ENCODE results near the gene IL1A.

Gene IL1A

DNA sequence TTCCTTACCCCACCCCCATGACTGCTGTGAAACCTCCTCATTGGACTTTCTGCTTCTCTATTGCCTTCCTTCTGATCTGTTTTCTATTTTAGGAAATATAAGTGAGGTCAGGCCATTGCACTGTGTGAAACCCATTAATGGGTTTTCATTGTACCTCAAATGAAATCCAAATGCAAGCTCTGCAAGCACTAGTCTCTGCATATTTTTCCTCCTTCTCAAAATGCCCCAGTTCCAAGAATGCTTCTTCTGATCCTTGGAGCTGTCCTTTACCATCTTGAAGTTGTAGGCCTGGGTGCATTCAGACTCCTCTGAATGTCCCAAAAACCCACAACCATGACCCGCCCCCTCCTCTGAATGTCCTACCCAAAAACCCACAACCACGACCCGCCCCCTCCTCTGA lies 8.2 kb downstream of the IL1A start:
- Histone ChIP-seq H3K9ac (no peak overlapping the region), H3K36me3 (ENCODE audit: control insufficient read depth, insufficient read depth, low read length) (no peaks in the 10 kb centered on the region), H3K4me2 (ENCODE audit: low read length) (no peak overlapping the region), H3K4me3 (ENCODE audit: low read depth, low read length) (no peak overlapping the region), H3K27me3 (ENCODE audit: control insufficient read depth, insufficient read depth, low read length) (no peaks in the 10 kb centered on the region), H3K27ac (no peak overlapping the region), H3K4me1 (no peaks in the 10 kb centered on the region), H2AFZ (no peak overlapping the region), H3K9me3 (ENCODE audit: control insufficient read depth, low read length) (no peaks in the 10 kb centered on the region), H3K79me2 (no peaks in the 10 kb centered on the region)
- TF ChIP-seq, protein P1, sequence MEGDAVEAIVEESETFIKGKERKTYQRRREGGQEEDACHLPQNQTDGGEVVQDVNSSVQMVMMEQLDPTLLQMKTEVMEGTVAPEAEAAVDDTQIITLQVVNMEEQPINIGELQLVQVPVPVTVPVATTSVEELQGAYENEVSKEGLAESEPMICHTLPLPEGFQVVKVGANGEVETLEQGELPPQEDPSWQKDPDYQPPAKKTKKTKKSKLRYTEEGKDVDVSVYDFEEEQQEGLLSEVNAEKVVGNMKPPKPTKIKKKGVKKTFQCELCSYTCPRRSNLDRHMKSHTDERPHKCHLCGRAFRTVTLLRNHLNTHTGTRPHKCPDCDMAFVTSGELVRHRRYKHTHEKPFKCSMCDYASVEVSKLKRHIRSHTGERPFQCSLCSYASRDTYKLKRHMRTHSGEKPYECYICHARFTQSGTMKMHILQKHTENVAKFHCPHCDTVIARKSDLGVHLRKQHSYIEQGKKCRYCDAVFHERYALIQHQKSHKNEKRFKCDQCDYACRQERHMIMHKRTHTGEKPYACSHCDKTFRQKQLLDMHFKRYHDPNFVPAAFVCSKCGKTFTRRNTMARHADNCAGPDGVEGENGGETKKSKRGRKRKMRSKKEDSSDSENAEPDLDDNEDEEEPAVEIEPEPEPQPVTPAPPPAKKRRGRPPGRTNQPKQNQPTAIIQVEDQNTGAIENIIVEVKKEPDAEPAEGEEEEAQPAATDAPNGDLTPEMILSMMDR (IDR thresholded peaks at IDR 0.05) = no peak

DNA sequence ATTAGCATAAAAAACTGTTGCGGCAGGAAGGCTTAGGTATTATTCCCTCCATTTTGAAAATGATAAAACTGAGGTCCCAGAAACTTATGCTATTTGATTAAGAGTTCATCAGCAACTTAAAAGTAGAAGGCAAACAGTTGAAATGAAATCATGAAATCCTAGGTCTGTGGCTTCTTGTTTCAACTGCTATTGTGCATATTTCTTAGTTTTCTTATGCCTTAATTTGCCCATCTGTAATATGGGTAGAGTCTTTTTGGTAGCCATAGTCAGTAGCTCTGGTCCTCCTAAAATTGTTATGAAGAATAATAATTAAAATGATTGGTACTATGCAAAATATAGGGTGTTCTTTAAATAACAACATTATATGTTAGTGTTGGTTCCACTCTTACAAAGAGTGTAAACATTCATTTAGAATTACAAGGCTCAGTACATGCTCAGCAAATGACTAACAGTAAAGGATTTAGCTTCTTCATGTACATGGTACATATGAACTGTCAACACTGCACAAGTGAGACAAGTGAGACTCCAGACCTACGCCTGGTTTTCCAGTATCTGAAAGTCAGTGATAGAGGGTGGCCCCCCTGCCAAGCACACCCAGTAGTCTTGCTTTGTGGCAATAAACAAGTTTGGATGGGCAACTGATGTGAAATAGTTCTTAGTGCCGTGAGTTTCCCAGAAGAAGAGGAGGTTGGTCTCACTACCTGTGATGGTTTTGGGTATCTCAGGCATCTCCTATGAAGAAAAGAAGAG lies 9.6 kb downstream of the IL1A start:
- H3K9ac ChIP-seq = no peak overlapping the region
- H3K9me3 ChIP-seq (ENCODE audit: control insufficient read depth, low read length) = no peaks in the 10 kb centered on the region
- TF ChIP-seq, protein P1 (IDR thresholded peaks at IDR 0.05) = no peak
- H3K79me2 ChIP-seq = no peaks in the 10 kb centered on the region
- no peaks in the 10 kb centered on the region for H3K27me3 ChIP-seq (ENCODE audit: control insufficient read depth, insufficient read depth, low read length)
- no peaks in the 10 kb centered on the region for H3K36me3 ChIP-seq (ENCODE audit: control insufficient read depth, insufficient read depth, low read length)
- H3K4me2 ChIP-seq (ENCODE audit: low read length) = no peak overlapping the region
- no peak overlapping the region for H3K27ac ChIP-seq
- H3K4me3 ChIP-seq (ENCODE audit: low read depth, low read length) = no peak overlapping the region
- no peak overlapping the region for H2AFZ ChIP-seq
- no peaks in the 10 kb centered on the region for H3K4me1 ChIP-seq

DNA sequence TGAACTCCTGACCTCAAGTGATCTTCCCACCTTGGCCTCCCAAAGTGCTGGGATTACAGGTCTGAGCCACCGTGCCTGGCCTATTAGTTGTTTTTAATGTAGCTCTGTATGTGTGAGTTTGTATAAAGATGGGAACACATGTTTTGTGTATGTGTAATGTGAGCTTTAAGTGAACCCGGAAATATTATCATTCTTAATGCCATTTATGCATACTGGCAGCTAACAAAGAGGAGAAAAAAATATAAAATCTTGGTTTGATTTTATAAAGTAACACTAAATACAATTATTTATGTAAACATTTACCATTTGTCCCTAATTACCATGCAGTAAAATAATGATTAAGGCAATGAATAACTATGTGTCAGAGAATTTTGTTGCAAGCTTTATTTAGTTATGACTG lies 10.7 kb downstream of the IL1A start:
- H3K4me2 ChIP-seq (ENCODE audit: low read length) = no peak overlapping the region
- TF ChIP-seq, protein P1 (IDR thresholded peaks at IDR 0.05) = no peak
- no peaks in the 10 kb centered on the region for H3K79me2 ChIP-seq
- no peak overlapping the region for H3K9ac ChIP-seq
- H3K27me3 ChIP-seq (ENCODE audit: control insufficient read depth, insufficient read depth, low read length) = no peaks in the 10 kb centered on the region
- H3K27ac ChIP-seq = no peak overlapping the region
- no peak overlapping the region for H3K4me3 ChIP-seq (ENCODE audit: low read depth, low read length)
- H3K4me1 ChIP-seq = no peaks in the 10 kb centered on the region
- H3K36me3 ChIP-seq (ENCODE audit: control insufficient read depth, insufficient read depth, low read length) = no peaks in the 10 kb centered on the region
- no peak overlapping the region for H2AFZ ChIP-seq
- no peaks in the 10 kb centered on the region for H3K9me3 ChIP-seq (ENCODE audit: control insufficient read depth, low read length)

DNA sequence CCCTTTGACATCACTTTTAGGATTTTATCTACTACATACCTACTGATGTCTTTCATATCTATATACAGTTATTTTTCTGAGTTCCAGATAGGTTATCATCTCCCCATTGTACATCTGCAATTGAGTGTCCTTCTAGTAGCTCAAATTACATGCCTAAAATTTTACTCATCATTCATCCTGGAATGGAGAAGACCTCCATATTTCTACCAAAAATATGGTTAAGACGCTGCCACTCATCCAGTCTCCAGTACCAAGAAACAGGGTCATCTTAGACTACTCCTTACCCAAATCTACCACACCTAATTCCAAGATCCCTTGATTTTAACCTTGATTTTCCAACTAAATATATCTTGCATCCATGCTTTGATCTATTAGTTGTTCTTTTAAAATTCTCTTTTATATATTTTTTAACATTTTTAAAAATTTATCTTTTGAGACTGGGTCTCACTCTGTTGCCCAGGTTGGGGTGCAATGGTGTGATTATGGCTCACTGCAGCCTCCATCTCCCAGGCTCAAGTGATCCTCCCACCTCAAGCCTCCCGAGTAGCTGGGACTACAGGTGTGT lies 11.3 kb downstream of the IL1A start:
- Histone ChIP-seq H3K4me1 (no peaks in the 10 kb centered on the region), H3K36me3 (ENCODE audit: control insufficient read depth, insufficient read depth, low read length) (no peaks in the 10 kb centered on the region), H3K9ac (no peak overlapping the region), H3K4me2 (ENCODE audit: low read length) (no peak overlapping the region), H3K79me2 (no peaks in the 10 kb centered on the region), H3K9me3 (ENCODE audit: control insufficient read depth, low read length) (no peaks in the 10 kb centered on the region), H3K27ac (no peak overlapping the region), H3K27me3 (ENCODE audit: control insufficient read depth, insufficient read depth, low read length) (no peaks in the 10 kb centered on the region), H3K4me3 (ENCODE audit: low read depth, low read length) (no peak overlapping the region), H2AFZ (no peak overlapping the region)
- TF ChIP-seq, protein P1 (IDR thresholded peaks at IDR 0.05) = no peak

DNA sequence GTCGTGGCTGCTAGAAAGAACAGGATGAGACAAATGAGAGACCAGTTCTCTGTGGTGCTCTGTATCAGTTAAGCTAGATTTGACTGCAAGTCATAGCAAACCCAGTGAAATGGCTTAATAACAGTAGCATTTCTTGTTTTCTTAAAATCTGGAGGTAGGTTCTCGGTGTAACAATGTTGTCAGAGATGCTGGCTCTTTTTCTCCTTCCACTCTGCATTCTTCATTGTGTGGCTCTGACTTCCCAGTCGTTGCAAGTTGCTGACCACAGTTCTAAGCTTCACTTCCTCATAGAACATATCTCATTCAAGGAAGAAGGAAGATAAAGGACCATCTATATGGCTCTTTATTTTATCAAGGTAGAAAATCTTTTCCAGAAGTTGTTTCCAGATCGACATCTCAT lies 12.0 kb downstream of the IL1A start:
- Histone ChIP-seq H3K4me3 (ENCODE audit: low read depth, low read length) (no peak overlapping the region), H3K36me3 (ENCODE audit: control insufficient read depth, insufficient read depth, low read length) (no peaks in the 10 kb centered on the region), H3K27ac (no peak overlapping the region), H3K4me2 (ENCODE audit: low read length) (no peak overlapping the region), H3K27me3 (ENCODE audit: control insufficient read depth, insufficient read depth, low read length) (no peaks in the 10 kb centered on the region), H3K4me1 (no peaks in the 10 kb centered on the region), H3K9me3 (ENCODE audit: control insufficient read depth, low read length) (no peaks in the 10 kb centered on the region), H2AFZ (no peak overlapping the region), H3K79me2 (no peaks in the 10 kb centered on the region), H3K9ac (no peak overlapping the region)
- TF ChIP-seq, protein P1 (IDR thresholded peaks at IDR 0.05) = no peak

Measured in parathyroid adenoma (tissue), 2 donors.